Pancreas (tissue), 10 donors: Measurements from ENCODE around the gene SASS6. TPM values are rescaled to one million over a fixed set of nuclear protein-coding genes. Genes with fewer than 3 reads are reported as not detected.

ENCODE experiments used
- ATAC-seq, 4 donors: fragments of 200-7000 bp; cut with Tn5 transposase; one replicate each; pipeline versions ENCODE4 v1.8.0 to v1.9.1; 2020; ENCODE audit warnings: mild to moderate bottlenecking in 4 of 4, moderate library complexity in 4 of 4
- DNase-seq, 6 donors: peaks; one replicate each; pipeline ENCODE4 v3.0.0-alpha.2; 2020
- FAIRE-seq: peaks from 2 replicates; lab custom pipeline; 2012; peaks lifted over from hg19 to GRCh38; lab: Jason Lieb, UNC
- H3K27ac ChIP-seq, 4 donors: fragments of 200-600 bp; sonication (generic); 1 replicate in 3 of 4; 2 replicates in 1 of 4; pipeline versions ENCODE4 v1.5.0 to v1.8.0; 2020
- H3K27me3 ChIP-seq, 4 donors: fragments of 200-600 bp; one replicate each; pipeline ENCODE4 v1.8.0; 2021
- H3K36me3 ChIP-seq, 3 donors: fragments of 200-600 bp; sonication (generic) in 1 of 3; one replicate each; pipeline versions ENCODE4 v1.5.0 to v1.8.0; 2020 to 2021
- H3K4me1 ChIP-seq, 3 donors: fragments of 200-600 bp; one replicate each; pipeline ENCODE4 v1.8.0; 2021
- H3K4me3 ChIP-seq, 4 donors: fragments of 200-600 bp; sonication (generic) in 2 of 4; one replicate each; pipeline versions ENCODE4 v1.5.0 to v1.8.0; 2020 to 2021
- H3K9me3 ChIP-seq, 4 donors: fragments of 200-600 bp; one replicate each; pipeline ENCODE4 v1.8.0; 2021
- CTCF ChIP-seq, 4 donors: fragments of 200-600 bp; sonication (generic) in 3 of 4; IDR thresholded peaks; one replicate each; pipeline versions ENCODE4 v1.5.0 to v1.8.0; 2021; ENCODE audit warnings: antibody characterized with exemption in 4 of 4
- WGBS, 2 donors: extraction: QIAGEN DNeasy Blood & Tissue Kit; methylation state at CpG; one replicate each; pipeline ENCODE4 v1.1.7; 2013; 5-methylcytosine and 5-hydroxymethylcytosine counted together
- intact Hi-C, 3 donors: fragments of 100-400 bp; cut with DNase I; formaldehyde crosslinking; loops; one replicate each; pipeline versions ENCODE4 v1.11.1 to v1.14.2; 2022
- polyA plus RNA-seq, 2 donors: library from polyadenylated mRNA; stranded (reverse); fragments of 200-250 nt; gene quantifications; one replicate each; pipeline ENCODE4 v1.2.3, GENCODE V29; 2013
- total RNA-seq, 6 donors: library from RNA; stranded (reverse); fragmentation: NEBNext Ultra II Directional in 4 of 6; extraction: Animal tissue kit (Norgen Biotek cat#: 25700) in 4 of 6; gene quantifications; one replicate each; pipeline versions ENCODE4 v1.2.1 to v1.2.4, GENCODE V29; 2021 to 2023
- donor health status: healthy with polysubstance abuse.
- donor health status: DM: no; HTN: no; CAD: no; lungs with moderate emphysema.
- donor health status: DM: no; HTN: no; CAD: no.
- donor health status: control.
- donor health status: control.
- donor health status: Bipolar disorder and iron deficiency.
- donor health status: DM: yes; HTN: yes; CAD: no.
- donor health status: DM: no; HTN: no; CAD: no.
- donor health status: DM: no; HTN: no; CAD: no.
- donor health status: DM: yes; HTN: yes; CAD: no.

The SASS6 gene
- total and polyA plus RNA-seq, 8 donors, result 0.76 to 1.8 (median 1.3) TPM

GRCh38 chr1:100164702-100165101 is 32.0 kb upstream of the SASS6 start:
- WGBS, 2 donors, result 81 to 89% methylated on average over 5 of the region's 5 CpGs
- TF ChIP-seq CTCF (IDR thresholded peaks at IDR 0.05), result no peak
- intact Hi-C loops, result no loop called here
- FAIRE-seq (no peak), ATAC-seq (no peak), DNase-seq (no peak)
- no peaks in the 10 kb centered on the region for H3K36me3 ChIP-seq
- H3K4me3 ChIP-seq, result no peak overlapping the region
- H3K27me3 ChIP-seq, result no peaks in the 10 kb centered on the region
- H3K4me1 ChIP-seq, result no peaks in the 10 kb centered on the region
- H3K27ac ChIP-seq, result no peak overlapping the region
- no peaks in the 10 kb centered on the region for H3K9me3 ChIP-seq

- 72 to 77% methylated on average over 2 of the region's 2 CpGs for WGBS, 2 donors
- DNase-seq (no peak), ATAC-seq (no peak), FAIRE-seq (no peak)
- Histone ChIP-seq H3K4me1 (no peaks in the 10 kb centered on the region), H3K27ac (no peak overlapping the region), H3K27me3 (no peaks in the 10 kb centered on the region), H3K4me3 (no peak overlapping the region), H3K9me3 (no peaks in the 10 kb centered on the region), H3K36me3 (no peaks in the 10 kb centered on the region)
- TF ChIP-seq CTCF (IDR thresholded peaks at IDR 0.05), result no peak
- intact Hi-C loops, result no loop called here
These were observed 31.5 kb upstream of the SASS6 start for GRCh38 chr1:100164216-100164615.

- Histone ChIP-seq H3K27me3 (no peaks in the 10 kb centered on the region), H3K4me3 (no peak overlapping the region), H3K9me3 (no peaks in the 10 kb centered on the region), H3K36me3 (no peaks in the 10 kb centered on the region), H3K4me1 (no peaks in the 10 kb centered on the region), H3K27ac (no peak overlapping the region)
- intact Hi-C loops, result no loop called here
- no peak for ATAC-seq
- no peak for TF ChIP-seq CTCF (IDR thresholded peaks at IDR 0.05)
- DNase-seq, result no peak
- no peak for FAIRE-seq
These were observed 30.2 kb upstream of the SASS6 start for GRCh38 chr1:100162881-100163280.

GRCh38 chr1:100152271-100152670 is 19.5 kb upstream of the SASS6 start:
- Histone ChIP-seq H3K27ac (no peak overlapping the region), H3K4me3 (no peak overlapping the region), H3K4me1 (no peaks in the 10 kb centered on the region), H3K36me3 (peaks cover 0 to 9% (median 0%) of the 10 kb centered on the region in 3 donors), H3K9me3 (no peaks in the 10 kb centered on the region), H3K27me3 (no peaks in the 10 kb centered on the region)
- WGBS, 2 donors, result 79 to 85% methylated on average over 4 of the region's 4 CpGs
- ATAC-seq (no peak), FAIRE-seq (no peak), DNase-seq (no peak)
- no peak for TF ChIP-seq CTCF (IDR thresholded peaks at IDR 0.05)
- intact Hi-C loops, result no loop called here

- ATAC-seq, result no peak
- no peak for DNase-seq
- H3K36me3 ChIP-seq, result peaks cover 0 to 15% (median 3%) of the 10 kb centered on the region in 3 donors
- 51 to 54% methylated on average over 2 of the region's 2 CpGs for WGBS, 2 donors
- no peak overlapping the region for H3K4me3 ChIP-seq
- intact Hi-C loops, result no loop called here
- TF ChIP-seq CTCF (IDR thresholded peaks at IDR 0.05), result no peak
- FAIRE-seq, result no peak
- no peaks in the 10 kb centered on the region for H3K4me1 ChIP-seq
- no peaks in the 10 kb centered on the region for H3K9me3 ChIP-seq
- H3K27me3 ChIP-seq, result no peaks in the 10 kb centered on the region
- H3K27ac ChIP-seq, result no peak overlapping the region
These were observed 18.9 kb upstream of the SASS6 start for GRCh38 chr1:100151679-100152078.
